GM21515 (cell line): ENCODE data around the gene STAT4.

ENCODE experiments used
- ATAC-seq: cut with Tn5 transposase; IDR thresholded peaks from one replicate; pipeline ENCODE4 v1.9.1; 2021; ENCODE audit not compliant: unreplicated experiment

The STAT4 gene

GRCh38 chr2:191086706-191087105 is 64.1 kb downstream of the STAT4 start:
- ATAC-seq = no peak

- ATAC-seq = no peak
Measured at GRCh38 chr2:191083540-191083939, 67.3 kb downstream of the STAT4 start.

DNA sequence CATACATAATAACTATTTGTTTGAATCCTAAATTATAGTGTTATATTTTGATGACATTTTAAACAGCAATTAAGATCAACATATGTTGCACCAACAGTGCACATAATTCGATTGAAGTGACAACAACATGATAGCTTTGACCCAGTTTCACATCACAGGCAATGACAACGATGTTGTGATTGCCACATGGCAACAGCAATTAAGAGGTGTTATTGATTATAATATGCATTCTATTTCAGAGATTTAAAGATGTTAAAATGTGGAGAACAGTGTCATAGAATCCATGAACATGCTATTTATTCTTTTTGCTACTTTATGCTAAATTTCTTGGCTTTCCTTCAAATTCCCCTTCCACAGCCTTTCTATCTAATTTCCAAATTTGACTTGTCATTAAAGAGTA is 68.5 kb downstream of the STAT4 start:
- no peak for ATAC-seq

DNA sequence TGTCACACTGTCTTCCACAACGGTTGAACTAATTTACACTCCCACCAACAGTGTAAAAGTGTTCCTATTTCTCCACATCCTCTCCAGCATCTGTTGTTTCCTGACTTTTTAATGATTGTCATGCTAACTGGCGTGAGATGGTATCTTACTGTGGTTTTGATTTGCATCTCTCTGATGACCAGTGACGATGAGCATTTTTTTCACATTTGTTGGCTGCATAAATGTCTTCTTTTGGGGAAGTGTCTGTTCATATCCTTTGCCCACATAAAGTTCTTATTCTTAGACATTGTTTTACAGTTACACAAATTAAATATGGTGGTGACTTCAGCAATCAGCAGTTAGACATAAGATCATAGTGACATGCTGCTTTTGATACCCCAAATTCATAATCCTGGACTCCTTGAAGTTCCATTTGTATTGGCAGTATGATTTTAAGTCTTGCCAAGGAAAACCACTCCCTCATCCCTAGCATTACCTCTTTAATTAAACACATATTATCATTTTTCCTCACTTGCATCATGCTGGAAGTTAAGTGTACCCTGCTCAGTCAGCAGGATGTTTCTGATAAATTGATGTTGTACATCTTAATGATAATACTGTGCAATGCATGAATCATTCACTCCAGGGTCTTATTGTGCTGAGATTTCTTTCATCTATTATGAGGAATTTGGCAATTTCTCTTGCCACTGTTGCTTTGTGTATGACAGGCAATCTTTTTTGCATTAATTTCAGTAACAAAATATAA is 69.2 kb downstream of the STAT4 start:
- ATAC-seq = no peak

DNA sequence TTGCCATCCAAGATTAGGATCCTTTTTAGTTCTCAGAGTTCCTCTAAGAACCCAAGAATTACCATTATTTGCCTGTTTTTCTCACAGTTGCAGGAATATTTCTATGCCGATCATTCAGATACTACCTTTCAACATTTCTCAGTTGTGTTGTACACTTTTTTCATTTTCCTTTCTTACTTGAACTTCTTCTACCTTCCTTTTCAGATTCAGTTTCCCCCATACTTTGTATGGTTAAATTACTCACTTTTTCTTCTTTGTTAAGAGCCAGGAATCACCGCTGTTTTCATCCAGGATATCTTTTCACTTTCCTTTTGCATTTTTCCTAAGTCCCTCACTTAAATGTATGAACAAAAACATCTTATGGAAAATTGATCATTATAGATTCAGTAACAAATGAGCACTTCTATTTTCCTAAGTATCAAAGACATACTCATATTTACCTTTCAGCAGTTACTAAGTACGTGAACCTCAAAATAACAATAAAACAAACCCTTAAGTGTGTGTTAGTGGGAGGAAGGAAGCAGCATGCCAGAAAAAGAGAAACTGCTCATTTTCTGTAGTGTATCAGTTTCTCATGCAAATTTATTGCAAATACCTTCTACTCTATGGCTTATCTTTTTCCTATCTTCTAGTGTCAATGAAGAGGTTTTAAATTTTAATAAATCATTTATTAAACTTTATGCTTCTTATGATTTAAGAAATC is 72.5 kb downstream of the STAT4 start:
- no peak for ATAC-seq

GRCh38 chr2:191070276-191070675 is 80.5 kb downstream of the STAT4 start:
- no peak for ATAC-seq

GRCh38 chr2:191069606-191070005 is 81.2 kb downstream of the STAT4 start:
- ATAC-seq = no peak

GRCh38 chr2:191066919-191067233 is 83.9 kb downstream of the STAT4 start:
- no peak for ATAC-seq

DNA sequence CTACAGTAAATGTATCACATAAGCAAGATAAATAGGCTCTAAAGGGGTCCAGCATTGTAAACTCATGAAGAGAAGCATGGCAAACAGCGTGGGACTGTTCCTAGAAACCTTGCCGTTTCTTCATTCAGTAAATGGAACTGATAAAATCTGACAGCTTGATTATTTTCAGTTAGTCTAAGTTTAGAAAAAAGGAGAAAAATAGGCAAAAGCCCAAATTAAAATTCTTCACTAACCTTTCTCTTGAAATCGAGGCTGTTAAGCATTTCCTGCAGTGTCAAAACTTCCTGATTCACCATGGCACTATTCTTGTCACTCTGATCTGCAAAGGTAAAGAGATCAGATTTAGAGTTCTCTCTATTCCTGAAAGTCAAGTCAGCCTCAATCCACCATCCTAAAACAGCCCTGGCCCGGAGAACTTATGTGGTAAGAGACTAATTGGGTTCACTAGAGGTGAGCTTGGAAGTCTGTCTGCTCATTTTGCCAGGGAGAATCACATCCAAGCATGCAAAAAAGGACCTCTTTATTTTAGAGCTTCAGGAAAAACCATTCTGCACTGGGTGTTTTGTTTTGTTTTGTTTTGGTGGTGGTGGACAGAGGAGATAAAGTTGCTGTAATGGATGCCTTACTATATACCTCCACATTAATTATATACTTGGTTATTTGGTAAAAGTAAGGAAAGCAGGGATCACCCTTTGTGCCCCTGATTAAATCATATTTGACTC is 84.4 kb downstream of the STAT4 start:
- ATAC-seq = no peak

DNA sequence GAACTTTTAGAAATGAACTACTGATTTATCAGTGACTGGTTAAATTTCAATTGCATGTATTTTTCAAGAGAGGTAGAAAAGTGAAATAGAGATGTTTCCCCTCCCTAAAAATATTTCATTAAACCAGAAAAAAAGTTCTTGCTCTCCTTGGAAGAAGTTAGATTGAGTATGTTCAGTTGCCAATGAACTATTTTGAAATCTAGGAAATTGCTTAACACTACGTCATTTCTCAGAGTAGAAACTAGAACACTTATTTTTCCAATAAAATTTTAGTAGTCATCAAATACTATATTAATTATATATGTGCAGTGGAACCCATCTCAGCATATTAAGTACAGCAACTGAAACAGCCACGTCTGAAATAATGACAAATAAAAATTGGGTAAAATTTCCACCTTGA is 85.0 kb downstream of the STAT4 start:
- ATAC-seq = no peak

GRCh38 chr2:191064590-191064989 is 86.2 kb downstream of the STAT4 start:
- ATAC-seq = no peak

GRCh38 chr2:191063584-191063983 is 87.2 kb downstream of the STAT4 start:
- ATAC-seq = no peak

GRCh38 chr2:191061381-191061980 is 89.3 kb downstream of the STAT4 start:
- ATAC-seq = no peak

- ATAC-seq = no peak
Measured at GRCh38 chr2:191059308-191059707, 91.5 kb downstream of the STAT4 start.

DNA sequence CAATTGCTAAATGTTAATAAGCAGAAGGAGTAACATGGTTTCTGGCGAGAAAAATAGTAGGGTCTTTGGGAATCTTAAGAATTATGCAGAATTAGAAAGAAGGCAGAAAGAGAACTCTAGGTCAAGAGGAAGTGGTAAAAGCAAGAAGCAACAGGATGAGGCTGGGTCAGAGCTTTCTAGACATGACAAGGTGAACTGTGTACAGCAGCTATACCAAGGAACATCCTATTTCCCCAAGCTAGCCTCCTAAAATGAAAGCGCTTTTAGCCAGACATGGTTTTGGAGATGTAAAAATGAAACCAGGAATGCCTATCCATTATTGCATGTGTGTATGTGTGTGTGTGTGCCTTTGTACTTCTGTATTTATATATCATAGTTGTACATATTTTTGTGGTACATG is 94.6 kb downstream of the STAT4 start:
- no peak for ATAC-seq

GRCh38 chr2:191053256-191053655 is 97.5 kb downstream of the STAT4 start:
- no peak for ATAC-seq

GRCh38 chr2:191051825-191052778 is 98.7 kb downstream of the STAT4 start:
- ATAC-seq = no peak

GRCh38 chr2:191051177-191051576 is 99.6 kb downstream of the STAT4 start:
- no peak for ATAC-seq

GRCh38 chr2:191050640-191050987 is 100.2 kb downstream of the STAT4 start:
- no peak for ATAC-seq

DNA sequence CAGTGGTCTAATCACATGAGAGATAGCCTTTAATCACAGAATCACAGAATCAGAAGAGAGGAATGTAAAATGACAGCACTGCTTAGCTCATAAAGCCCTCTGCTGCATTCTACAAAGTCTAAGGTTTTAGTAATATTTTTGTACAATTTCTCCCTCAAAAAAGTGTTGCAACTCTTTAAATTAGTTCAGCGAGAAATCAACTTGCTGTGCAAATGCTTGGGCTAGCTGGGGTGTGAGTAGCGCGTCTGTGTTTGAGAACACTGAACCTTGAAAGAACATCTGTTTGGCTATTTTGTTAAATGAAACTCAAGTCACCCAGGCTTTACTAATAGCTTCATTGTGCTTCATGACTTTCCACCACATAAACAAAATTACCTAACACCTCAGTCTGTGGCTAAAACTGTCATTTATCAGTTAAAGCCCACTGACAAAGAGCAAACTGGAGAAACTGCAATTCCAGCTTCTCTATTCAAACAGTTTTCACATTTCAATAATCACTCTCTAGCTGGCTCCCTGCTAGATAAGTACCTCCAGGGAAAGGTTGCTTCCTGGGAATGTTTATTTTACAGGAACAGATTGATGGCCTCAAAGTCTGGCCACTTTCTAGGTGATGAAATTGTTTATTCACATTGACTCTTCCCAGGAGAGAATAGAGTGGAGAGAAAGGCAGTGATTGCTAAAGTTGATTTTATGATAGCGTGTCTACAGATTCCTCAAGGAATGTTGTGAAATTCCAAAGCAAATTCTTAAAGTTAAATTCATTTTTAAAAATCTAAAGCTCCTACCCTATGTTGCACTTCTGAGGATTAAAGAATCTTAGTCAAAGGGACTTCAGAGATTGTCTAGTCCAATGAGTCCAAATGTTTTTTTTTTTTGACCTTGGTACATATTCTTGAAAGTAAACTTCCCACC is 100.8 kb downstream of the STAT4 start:
- ATAC-seq = no peak
